Right renal pelvis (tissue), 4 donors: Measurements from ENCODE around the gene CLECL1. TPM values are rescaled to one million over a fixed set of nuclear protein-coding genes. Genes with fewer than 3 reads are reported as not detected.

Experiments
- DNase-seq, 4 donors: peaks; one replicate each; pipeline ENCODE4 v3.0.0-alpha.2; 2013; ENCODE audit warnings: low read depth in 4 of 4, low spot score in 3 of 4, missing footprints in 1 of 4
- polyA plus RNA-seq, 4 donors: library from polyadenylated mRNA; unstranded; fragments of 120-200 nt; gene quantifications; one replicate each; pipeline ENCODE4 v1.2.1, GENCODE V29; 2013; ENCODE audit not compliant: insufficient read length in 4 of 4

The CLECL1 gene
- under 1 TPM in 2 of 4 donors, not detected in 2; 0.09 to 0.32 TPM for polyA plus RNA-seq

DNA sequence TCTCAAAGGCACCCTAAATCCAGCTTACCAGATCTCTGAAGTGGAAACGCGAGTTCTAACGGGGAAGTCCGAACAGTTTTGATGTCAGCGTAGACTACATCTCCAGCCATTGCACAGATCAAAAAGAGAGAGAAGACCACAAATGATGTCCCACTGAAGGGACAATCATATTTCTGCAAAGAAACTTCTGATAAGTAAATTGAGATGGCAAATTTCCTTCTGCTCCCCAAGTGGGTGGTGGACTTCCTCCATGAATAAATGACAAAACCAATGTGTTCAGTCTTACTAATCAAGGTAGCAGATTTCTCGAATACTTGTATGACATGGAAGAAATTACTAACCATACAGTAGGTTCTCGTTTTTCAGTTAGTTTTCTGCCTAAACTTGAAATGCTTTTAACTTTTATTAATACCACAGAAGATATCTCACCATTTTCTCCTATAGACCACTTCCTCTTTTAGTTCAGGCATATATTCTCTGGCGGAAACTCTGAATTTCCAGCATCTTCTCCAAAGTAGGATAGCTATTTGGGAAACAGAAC is at the start of gene CLECL1:
CLECL1 (minus strand) TSS at position 177 of the 541 bp plus-strand sequence.
- DNase-seq: no peak

DNA sequence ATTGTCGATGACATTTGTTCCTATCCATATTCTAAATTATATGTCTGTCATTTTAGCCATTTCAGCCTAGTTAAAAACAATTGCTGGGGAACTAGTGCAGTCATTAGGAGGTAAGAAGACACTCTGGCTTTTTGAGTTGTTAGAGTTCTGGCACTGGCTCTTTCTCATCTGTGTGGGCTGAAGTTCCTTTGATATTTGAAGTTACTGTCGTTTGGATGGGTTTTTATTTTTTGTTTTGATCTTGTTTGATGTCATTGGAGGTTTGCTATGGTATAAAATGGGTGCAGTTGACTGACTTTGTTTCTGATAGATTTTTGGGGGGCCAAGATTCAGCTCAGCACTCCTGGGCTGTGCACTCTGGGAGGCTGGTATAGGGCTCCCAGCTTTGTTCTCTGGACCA is 48.5 kb upstream of the CLECL1 start:
- no peak for DNase-seq

DNA sequence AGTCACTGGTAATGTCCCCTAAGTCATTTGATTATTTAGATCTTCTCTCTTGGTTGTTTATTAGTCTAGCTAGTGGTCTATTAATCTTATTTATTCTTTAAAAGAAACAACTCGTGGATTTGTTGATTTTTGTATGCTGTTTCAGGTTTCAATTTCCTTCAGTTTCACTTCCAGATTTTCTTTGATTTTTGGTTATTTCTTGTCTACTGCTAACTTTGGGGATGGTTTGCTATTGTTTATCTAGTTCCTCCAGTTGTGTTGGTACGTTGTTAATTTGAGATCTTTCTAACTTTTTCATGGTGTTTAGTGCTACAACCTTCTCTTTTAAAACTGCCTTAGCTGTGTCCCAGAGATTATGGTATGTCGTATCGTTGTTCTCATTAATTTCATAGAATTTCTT is 46.3 kb upstream of the CLECL1 start:
- no peak for DNase-seq

DNA sequence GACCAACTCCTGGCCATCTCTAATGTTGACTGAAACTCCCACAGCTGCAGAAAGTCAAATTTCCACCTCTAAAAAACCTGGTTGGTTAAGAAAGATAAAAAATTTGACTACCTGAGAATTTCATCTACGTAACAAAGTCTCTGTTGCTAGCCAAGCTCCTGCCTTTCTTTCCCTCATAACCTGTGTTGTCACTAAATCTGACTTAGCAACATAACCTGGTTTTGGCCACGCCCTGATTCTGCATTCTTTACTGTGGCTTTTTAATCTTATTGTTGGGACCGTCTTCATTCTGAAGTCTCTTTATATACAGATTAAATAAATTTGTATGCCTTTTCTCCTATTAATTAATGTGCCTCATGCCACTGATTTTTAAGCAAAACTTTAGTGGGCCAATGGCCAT is 43.9 kb upstream of the CLECL1 start:
- DNase-seq: no peak

DNA sequence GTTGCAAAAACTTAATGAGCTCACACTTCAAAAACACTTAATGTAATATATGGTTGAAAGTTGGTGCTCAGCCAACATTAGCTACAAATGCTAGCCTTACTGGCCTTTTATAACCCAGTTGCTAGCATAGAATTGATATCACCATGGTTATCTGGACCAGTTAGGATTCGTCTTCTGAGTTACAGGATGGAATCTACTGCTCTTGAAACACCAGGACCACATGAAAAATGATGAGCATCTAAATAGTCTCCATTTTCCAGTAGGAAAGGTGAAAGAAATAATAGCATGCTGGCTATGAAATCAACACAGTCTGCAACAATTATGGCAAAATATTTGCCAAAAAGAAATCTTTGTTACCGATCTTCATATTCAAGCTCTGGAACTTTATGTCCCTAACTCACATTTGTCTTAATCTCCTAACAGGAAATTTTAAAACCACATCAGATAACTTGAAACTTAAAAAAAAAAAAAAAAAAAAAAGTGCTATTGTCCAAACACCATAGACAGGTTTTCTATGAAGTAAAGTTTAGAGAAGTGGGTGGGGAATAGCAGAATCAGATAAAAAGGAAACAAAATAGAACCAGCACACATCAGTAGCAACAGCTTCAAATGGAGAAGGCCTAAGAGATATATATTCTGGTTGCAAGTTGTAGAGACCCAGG is 40.5 kb upstream of the CLECL1 start:
- no peak for DNase-seq

DNA sequence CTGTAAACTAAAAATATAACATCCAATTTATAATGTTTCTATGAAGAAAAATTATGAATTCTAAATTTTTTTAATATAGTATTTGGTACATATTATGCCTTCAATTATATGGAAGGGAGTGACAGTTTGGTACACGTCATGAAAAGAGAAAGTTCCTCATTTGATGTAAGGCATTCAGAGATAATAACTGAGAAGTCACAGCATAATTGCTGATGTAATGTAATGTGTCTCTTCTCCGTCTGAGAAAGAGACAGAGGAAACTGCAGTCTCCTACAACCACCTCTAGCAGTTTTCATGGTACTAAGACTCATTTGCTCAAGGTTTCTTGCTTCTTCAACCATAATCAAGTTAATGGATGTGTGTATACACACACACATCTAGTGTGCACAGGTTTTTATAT is 30.1 kb upstream of the CLECL1 start:
- no peak for DNase-seq

DNA sequence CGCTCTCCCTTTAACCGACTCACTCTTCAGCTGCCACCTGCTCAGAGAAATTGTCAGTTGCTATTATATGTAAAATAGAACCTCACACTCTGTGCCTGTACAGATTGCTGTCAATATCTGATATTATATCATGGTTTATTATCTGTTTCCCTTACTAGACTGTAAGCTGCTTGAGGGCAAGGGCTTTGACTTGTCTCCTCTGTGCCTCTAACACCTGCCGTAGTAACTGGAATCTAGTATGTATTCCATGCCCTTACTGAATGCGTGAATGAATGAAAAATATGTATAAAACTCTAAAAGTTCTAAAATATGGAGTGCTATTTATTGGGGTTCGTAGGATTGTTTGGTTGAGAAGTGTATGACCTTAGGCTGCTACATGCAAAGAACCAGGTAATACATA is 29.5 kb upstream of the CLECL1 start:
- DNase-seq: no peak

DNA sequence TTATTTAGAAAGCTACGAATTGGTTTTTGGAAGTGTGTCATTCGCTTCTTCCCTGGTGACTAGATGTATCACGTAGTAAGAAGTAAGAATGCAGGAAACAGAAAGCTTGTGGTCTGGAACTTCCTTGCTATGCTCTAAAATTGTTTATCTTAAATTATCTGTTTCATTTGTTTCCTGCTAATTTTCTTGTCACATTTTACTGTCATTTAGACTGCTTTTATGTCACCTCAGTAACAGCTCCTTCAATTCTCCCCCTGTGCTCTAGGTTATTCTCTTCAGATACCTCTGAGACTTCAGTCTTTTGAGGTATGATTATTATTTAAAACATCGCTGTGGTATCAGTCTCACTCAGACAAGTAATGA is 28.5 kb upstream of the CLECL1 start:
- no peak for DNase-seq

DNA sequence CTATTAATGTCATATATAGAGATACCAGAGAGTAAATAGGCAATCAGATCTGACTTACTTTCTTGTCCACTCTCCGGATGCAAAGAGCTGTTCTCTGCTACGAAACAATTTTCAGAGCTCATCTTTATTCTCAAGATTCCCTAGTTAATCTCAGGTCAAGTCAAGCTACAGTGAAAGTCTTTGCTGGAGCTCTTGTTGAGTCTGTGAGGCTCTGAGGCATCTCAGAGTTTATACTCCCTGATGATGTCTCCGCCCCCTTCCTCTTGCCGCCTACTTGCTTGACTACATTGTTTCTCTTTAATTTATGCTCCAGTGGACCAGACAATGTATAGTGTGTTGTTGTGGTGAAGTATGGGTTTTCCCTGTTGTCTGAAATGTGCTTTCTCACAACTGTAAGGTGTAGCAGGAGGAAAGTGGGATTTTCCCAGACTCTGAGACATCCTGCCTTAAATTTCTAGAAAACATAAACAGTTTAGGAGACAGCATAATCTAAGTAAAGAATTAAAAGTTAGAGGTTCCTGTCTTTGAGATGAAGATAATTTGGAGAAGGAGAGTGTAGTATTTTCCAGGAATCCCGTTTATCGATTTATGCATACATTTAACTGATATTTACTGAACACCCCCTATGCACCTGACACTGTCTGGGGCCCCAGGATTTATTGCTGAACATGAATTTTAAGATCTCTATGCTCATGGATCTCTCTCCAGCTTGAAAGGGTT is 28.0 kb upstream of the CLECL1 start, which contains the start of gene CD69:
CD69 (minus strand) TSS at position 203 of the 720 bp plus-strand sequence; CDS start at position 122, 81 bp downstream.
- DNase-seq: no peak

DNA sequence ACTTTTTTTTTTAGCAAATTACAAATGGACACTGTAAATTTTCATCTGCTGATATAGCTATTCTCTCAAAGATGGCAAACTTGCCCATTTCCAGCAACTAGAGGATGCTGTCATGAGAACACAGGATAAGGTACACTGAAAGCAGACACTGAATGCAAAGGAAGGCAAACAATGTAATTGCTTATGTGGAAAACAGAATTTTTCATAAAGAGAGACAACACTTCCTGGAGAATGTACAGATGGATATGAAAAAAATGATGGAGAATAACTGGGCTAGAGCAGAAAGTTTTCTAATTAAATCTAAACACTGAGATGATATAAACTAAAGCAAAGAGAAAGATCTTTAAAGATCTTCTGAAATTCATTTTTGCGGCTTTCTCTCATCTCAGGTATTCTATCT is 27.2 kb upstream of the CLECL1 start:
- DNase-seq: no peak

DNA sequence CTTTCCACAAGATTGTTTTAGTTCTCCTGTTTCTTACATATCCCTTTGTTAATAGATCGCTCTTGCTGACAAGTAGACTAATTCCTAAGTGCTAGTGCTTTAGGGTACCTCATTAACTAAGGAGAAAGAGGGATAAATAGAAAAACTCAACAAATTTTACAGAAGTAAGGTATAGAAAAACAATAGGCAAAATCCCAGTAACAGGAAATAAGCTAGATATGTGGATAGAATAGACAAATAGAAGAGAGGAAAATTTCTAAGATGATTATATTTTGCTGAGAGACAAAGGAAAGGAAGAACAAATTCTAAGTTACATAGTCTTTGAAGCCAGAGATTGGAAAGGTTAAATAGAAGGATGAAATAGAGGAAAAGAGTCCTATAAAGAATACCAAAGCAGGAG is 26.8 kb upstream of the CLECL1 start:
- DNase-seq: no peak

DNA sequence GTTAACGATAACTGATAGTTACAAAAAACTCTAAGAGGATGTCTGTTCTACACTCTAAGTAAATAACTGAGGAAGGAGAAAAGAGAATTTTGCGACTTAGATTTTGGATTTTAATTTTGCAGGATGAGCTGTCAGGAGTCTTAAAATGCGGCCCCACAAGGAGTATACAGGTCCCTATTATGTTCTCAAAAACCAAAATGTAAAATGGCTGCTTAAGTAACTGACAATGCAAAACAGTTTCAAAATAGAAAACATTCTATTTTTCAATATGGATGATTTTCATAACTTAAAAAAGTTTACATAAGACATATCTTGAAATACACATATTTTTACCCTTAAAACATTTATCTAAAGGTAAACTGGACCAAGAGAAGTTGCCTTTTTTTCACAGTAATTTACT is 25.2 kb upstream of the CLECL1 start:
- no peak for DNase-seq

DNA sequence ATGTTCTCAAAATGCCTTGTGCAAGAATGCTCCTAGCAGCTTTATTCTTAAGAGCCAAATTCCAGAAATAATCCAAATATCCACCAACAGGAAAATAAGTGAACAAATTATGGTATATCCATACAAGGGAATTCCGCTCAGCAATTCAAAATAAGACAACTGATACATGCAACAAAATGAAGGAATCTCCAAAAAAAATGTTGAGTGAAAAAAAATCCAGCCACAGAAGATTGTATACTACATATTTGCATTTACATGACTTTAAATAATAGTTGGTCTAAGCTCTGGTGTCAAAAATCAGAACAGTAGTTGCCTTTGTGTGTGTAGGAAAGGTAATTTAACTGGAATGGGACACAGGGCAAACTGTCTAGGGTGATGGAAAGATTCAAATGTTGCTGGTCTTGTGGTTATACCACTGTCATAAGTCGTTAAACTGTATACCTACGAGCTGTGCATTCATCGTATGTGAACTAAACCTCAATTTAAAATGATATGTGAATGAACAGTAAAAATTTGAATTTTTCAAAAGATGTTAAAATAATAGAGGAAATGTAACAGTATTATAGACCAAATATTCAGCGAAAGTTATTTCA is 24.6 kb upstream of the CLECL1 start:
- no peak for DNase-seq

DNA sequence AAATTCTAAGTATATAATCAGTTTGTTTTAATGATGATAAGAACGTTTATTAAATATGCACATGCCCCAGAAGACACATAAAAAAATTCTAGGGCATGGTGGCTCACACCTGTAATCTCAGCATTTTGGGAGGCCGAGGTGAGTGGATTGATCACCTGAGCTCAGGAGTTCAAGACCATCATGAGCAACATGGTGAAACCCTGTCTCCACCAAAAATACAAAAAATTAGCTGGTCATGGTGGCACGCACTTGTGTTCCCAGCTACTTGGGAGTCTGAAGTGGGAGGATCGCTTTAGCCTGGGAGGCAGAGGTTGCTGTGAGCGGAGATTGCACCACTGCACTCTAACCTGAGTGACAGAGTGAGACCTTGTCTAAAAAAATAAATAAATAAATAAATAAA is 23.8 kb upstream of the CLECL1 start:
- no peak for DNase-seq

DNA sequence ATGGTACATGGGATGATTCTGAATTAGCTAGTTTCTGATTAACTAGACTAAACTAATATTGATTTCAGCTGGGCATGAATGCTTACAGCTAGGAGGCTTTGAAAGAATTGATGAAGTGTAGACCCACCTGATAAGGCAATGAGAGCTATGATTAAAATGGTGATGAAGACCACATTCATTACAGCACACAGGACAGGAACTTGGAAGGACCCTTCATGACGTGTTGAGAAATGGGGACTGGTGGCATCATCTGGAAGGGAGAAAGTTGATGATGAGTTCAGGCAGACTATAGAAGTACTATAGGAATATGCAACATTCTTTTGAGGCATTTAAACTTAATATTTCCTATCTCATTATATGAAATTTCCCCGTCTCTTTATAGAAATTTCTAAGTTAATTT is 23.3 kb upstream of the CLECL1 start:
- DNase-seq: no peak

DNA sequence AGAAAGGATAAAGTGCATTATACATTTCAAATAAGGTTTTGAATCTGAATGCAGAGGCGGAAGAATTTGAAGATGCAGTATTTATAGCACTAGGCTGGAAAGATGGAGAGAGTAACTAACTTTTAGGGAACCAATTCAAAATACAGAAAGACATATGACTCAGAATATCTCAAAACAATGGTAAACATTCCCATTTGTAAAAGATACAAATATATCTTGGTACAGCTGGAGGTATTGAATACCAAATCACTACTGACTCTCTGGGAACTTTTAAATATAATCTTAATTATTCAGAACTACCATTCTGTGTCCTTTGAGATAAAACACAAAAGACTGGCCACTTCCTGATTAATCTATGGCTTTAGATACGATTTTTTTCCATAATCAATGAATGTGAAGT is 22.7 kb upstream of the CLECL1 start:
- no peak for DNase-seq

DNA sequence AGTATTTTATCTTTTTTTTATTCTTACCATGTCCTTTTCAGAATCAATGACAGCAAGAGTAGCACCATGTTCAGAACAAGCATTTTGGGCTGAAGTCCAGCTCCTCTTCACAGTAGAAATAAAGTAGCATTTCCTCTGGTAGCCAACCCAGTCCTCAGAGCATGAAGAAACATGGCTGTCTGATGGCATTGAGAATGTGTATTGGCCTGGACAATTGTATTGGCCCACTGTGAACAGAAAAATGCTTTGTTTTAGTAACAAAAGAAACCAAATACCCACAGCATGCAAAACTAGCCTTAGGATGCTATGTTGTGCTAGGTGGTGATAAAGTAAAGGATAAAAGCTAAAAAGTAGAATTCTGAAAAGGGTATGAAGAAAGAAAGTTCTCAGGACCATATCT is 22.1 kb upstream of the CLECL1 start:
- DNase-seq: no peak

DNA sequence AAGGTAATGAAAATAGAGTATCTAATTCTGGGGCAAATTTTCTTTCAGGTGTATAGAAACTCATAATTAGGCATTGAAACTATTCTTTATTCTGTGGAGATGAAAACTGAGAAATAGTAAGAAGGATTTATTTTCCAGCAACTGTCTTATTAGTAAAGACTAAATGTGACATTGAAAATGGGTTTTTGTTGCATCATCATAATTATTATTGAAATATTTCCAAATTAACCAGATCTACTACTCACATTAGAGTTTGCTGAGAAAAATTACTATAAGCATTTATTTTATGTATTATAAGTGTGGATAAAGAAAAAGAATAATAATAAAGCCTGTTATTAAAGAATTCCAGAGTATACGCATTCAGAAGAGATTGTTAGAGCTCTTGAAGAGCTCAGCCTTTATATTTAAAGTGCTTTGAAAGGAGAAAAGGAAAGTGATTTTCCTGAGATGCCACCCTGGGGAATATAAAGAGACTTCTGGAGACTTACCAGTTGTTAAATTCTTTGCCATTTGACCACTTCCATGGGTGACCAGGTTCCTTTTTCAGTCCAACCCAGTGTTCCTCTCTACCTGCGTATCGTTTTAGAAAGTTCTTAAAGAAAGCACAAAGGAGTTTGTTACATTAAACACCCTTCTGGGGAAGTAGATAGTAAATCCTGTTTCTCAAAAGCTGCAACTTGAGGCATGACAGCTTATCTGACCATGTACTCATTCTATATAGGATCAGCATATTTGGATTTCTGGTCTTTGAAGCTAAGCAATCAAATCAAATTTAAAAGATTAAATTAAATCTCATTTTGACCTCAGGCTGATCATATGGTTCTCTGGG is 21.4 kb upstream of the CLECL1 start:
- DNase-seq: no peak

DNA sequence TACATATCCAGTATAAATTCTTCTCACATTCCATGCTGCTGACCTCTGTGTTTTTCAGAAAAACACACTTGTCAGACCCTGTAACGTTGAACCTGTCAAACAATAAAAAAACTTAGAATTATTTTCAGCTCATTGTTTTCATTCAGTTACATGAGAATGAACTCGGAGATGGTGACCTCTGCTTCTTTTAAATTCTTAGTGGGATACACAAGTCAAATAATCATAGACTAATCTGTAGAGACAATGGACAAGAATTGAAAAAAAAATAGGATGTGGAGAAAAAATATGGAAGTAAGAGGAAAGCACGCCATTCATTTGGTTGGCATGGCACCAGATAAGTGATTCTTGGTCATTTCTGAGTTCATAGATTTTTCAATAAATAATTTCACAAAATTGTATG is 20.6 kb upstream of the CLECL1 start:
- no peak for DNase-seq

DNA sequence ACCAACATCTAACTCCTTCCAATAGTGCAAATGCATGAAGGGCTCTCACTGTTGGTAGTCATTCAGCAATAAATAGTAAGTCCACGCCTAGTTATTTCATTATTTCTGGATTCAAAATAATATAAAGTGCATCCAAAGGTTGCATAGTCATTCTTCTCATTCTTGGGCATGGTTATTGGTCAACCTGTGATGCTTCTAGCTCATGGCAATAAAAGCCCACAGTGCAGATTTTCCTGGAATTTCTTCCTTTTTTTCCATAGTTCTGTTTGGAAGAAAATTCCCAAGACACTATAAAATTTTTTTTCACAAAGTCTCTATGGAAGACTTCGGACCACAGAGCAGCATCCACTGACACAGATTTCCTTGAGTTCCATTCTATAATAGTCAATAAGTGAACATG is 20.2 kb upstream of the CLECL1 start:
- no peak for DNase-seq
